Chondrocyte (in vitro differentiated cells): ENCODE data around the gene DENND1A. TPM values are rescaled to one million over a fixed set of nuclear protein-coding genes. Genes with fewer than 3 reads are reported as not detected.
A peak's percentile ranks its signal among the peaks of the same experiment; 100 is the strongest.

ENCODE experiments used
- DNase-seq: peaks from one replicate; pipeline ENCODE4 v3.0.0; 2021; ENCODE audit warnings: mixed read lengths, low spot score
- H3K27ac Mint-ChIP-seq: one replicate; pipeline ENCODE4 v1.8.0; 2021; ENCODE audit warnings: mild to moderate bottlenecking, moderate library complexity, mixed read lengths; ENCODE audit not compliant: unreplicated experiment
- H3K27me3 Mint-ChIP-seq: 2 replicates; pipeline ENCODE4 v1.8.0; 2021; ENCODE audit warnings: low read depth, mixed read lengths
- H3K36me3 Mint-ChIP-seq: 2 replicates; pipeline ENCODE4 v1.8.0; 2021; ENCODE audit warnings: low read depth, mixed read lengths
- H3K4me1 Mint-ChIP-seq: 2 replicates; pipeline ENCODE4 v1.8.0; 2021; ENCODE audit warnings: low read depth, mild to moderate bottlenecking, mixed read lengths
- H3K4me3 Mint-ChIP-seq: one replicate; pipeline ENCODE4 v1.8.0; 2021; ENCODE audit warnings: mild to moderate bottlenecking, moderate library complexity, mixed read lengths; ENCODE audit not compliant: unreplicated experiment
- H3K9me3 Mint-ChIP-seq: 2 replicates; pipeline ENCODE4 v1.8.0; 2021; ENCODE audit warnings: low read depth, mixed read lengths
- CTCF ChIP-seq: fragments of 200-600 bp; sonication (generic); IDR thresholded peaks from 2 replicates; pipeline ENCODE4 v1.5.0; 2021; ENCODE audit warnings: antibody characterized with exemption, mild to moderate bottlenecking, moderate library complexity
- total RNA-seq: library from RNA; stranded (reverse); gene quantifications from 3 replicates; pipeline ENCODE4 v1.2.1, GENCODE V29; 2021

The DENND1A gene
- total RNA-seq, 1 donor from 2014 or later, result 15.3 TPM

- Mint-ChIP-seq H3K9me3 (no peaks in the 10 kb centered on the region), H3K27me3 (no peaks in the 10 kb centered on the region), H3K4me1 (no peaks in the 10 kb centered on the region), H3K4me3 (no peak overlapping the region), H3K27ac (no peak overlapping the region), H3K36me3 (no peaks in the 10 kb centered on the region)
- TF ChIP-seq CTCF, result no peak
- peak; percentile 49 for DNase-seq
Measured at GRCh38 chr9:123411191-123411590, 518.7 kb downstream of the DENND1A start.

- Mint-ChIP-seq H3K9me3 (no peaks in the 10 kb centered on the region), H3K4me3 (no peak overlapping the region), H3K27me3 (no peaks in the 10 kb centered on the region), H3K27ac (no peak overlapping the region), H3K4me1 (no peaks in the 10 kb centered on the region), H3K36me3 (no peaks in the 10 kb centered on the region)
- TF ChIP-seq CTCF, result no peak
- DNase-seq, result peak; percentile 41
Measured at GRCh38 chr9:123410281-123410910, 519.5 kb downstream of the DENND1A start.

GRCh38 chr9:123408313-123409262, 521.3 kb downstream of the DENND1A start:
- no peaks in the 10 kb centered on the region for H3K36me3 Mint-ChIP-seq
- H3K27ac Mint-ChIP-seq, result no peak overlapping the region
- H3K27me3 Mint-ChIP-seq, result no peaks in the 10 kb centered on the region
- no peak for TF ChIP-seq CTCF
- DNase-seq, result peak; percentile 58
- H3K4me1 Mint-ChIP-seq, result no peaks in the 10 kb centered on the region
- no peak overlapping the region for H3K4me3 Mint-ChIP-seq
- no peaks in the 10 kb centered on the region for H3K9me3 Mint-ChIP-seq

GRCh38 chr9:123407217-123407851, 522.6 kb downstream of the DENND1A start:
- Mint-ChIP-seq H3K36me3 (no peaks in the 10 kb centered on the region), H3K27ac (no peak overlapping the region), H3K4me3 (no peak overlapping the region), H3K4me1 (no peaks in the 10 kb centered on the region), H3K27me3 (no peaks in the 10 kb centered on the region), H3K9me3 (no peaks in the 10 kb centered on the region)
- DNase-seq, result peak; percentile 44
- no peak for TF ChIP-seq CTCF

- Mint-ChIP-seq H3K27me3 (no peaks in the 10 kb centered on the region), H3K36me3 (no peaks in the 10 kb centered on the region), H3K4me3 (no peak overlapping the region), H3K4me1 (no peaks in the 10 kb centered on the region), H3K9me3 (no peaks in the 10 kb centered on the region), H3K27ac (no peak overlapping the region)
- DNase-seq, result peak; percentile 43
- TF ChIP-seq CTCF, result no peak
Measured at GRCh38 chr9:123406691-123407216, 523.2 kb downstream of the DENND1A start.
